Activated naive CD4-positive, alpha-beta T cell treated with anti-CD3 and anti-CD28 coated beads, Interleukin-2, amount 50 U/mL, for 24 hours (primary cell): ENCODE measurements around the gene POMP.
A peak's percentile ranks its signal among the peaks of the same experiment; 100 is the strongest.
"Not testable (repeated sequence)": the region's sequence is repeated elsewhere in the genome, so short reads cannot be mapped to it uniquely, and the experiment has no call there.

ENCODE experiments used
- H3K27ac Mint-ChIP-seq: one replicate; pipeline ENCODE4 v1.8.0; 2021; ENCODE audit warnings: mild to moderate bottlenecking, mixed read lengths
- H3K27me3 Mint-ChIP-seq: one replicate; pipeline ENCODE4 v1.8.0; 2021; ENCODE audit warnings: mixed read lengths
- H3K36me3 Mint-ChIP-seq: one replicate; pipeline ENCODE4 v1.8.0; 2021; ENCODE audit warnings: mixed read lengths
- H3K4me1 Mint-ChIP-seq: one replicate; pipeline ENCODE4 v1.8.0; 2021; ENCODE audit warnings: mixed read lengths
- H3K4me3 Mint-ChIP-seq: one replicate; pipeline ENCODE4 v1.8.0; 2021; ENCODE audit warnings: mild to moderate bottlenecking, mixed read lengths
- H3K9me3 Mint-ChIP-seq: one replicate; pipeline ENCODE4 v1.8.0; 2021; ENCODE audit warnings: mixed read lengths

Gene POMP

GRCh38 chr13:28658539-28658795 lies 463 bp upstream of the POMP start:
- Mint-ChIP-seq H3K36me3 (peaks cover 18% of the 10 kb centered on the region), H3K4me1 (peaks cover 67% of the 10 kb centered on the region), H3K27me3 (no peaks in the 10 kb centered on the region), H3K27ac (peak overlapping the region; percentile 99), H3K4me3 (peak overlapping the region; percentile 90), H3K9me3 (no peaks in the 10 kb centered on the region)

DNA sequence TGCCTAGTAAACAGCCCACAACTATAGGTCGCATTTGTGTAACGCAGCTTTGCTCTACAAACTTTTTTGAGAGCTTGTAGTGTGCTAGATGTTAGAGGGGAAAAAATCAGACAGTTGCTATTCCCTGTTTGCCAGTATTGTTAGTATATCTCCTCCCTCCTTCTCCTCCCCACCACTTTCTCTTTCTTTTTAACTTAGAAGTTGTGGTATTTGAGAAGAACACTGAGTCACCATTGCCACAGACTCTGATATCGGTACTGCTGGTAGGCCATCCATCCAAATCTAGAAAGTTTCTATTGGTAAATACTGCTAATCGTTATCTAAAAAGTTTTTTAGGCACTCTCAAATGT lies 666 bp downstream of the POMP start:
- Mint-ChIP-seq H3K9me3 (no peaks in the 10 kb centered on the region), H3K4me3 (peak overlapping the region; percentile 90), H3K27me3 (no peaks in the 10 kb centered on the region), H3K36me3 (peaks cover 18% of the 10 kb centered on the region), H3K27ac (peak overlapping the region; percentile 99), H3K4me1 (peaks cover 71% of the 10 kb centered on the region)

GRCh38 chr13:28666897-28667488 lies 8.1 kb downstream of the POMP start:
- Mint-ChIP-seq H3K4me3 (no peak overlapping the region), H3K4me1 (peaks cover 58% of the 10 kb centered on the region), H3K9me3 (no peaks in the 10 kb centered on the region), H3K27me3 (no peaks in the 10 kb centered on the region), H3K27ac (no peak overlapping the region), H3K36me3 (peaks cover 36% of the 10 kb centered on the region)

GRCh38 chr13:28671126-28671792 lies 12.3 kb downstream of the POMP start:
- Mint-ChIP-seq H3K27ac (no peak overlapping the region), H3K4me3 (no peak overlapping the region), H3K4me1 (peaks cover 38% of the 10 kb centered on the region), H3K36me3 (peaks cover 26% of the 10 kb centered on the region), H3K9me3 (no peaks in the 10 kb centered on the region), H3K27me3 (no peaks in the 10 kb centered on the region)

- Mint-ChIP-seq H3K4me3 (no peak overlapping the region), H3K27ac (no peak overlapping the region), H3K4me1 (peaks cover under 1% of the 10 kb centered on the region), H3K9me3 (no peaks in the 10 kb centered on the region), H3K36me3 (peaks cover 8% of the 10 kb centered on the region), H3K27me3 (no peaks in the 10 kb centered on the region)
Measured at GRCh38 chr13:28678809-28679208, 19.9 kb downstream of the POMP start.

GRCh38 chr13:28679628-28680027 lies 20.7 kb downstream of the POMP start:
- peaks cover 7% of the 10 kb centered on the region for H3K36me3 Mint-ChIP-seq
- no peak overlapping the region for H3K4me3 Mint-ChIP-seq
- H3K27me3 Mint-ChIP-seq: no peaks in the 10 kb centered on the region
- no peaks in the 10 kb centered on the region for H3K4me1 Mint-ChIP-seq
- no peaks in the 10 kb centered on the region for H3K9me3 Mint-ChIP-seq
- no peak overlapping the region for H3K27ac Mint-ChIP-seq

DNA sequence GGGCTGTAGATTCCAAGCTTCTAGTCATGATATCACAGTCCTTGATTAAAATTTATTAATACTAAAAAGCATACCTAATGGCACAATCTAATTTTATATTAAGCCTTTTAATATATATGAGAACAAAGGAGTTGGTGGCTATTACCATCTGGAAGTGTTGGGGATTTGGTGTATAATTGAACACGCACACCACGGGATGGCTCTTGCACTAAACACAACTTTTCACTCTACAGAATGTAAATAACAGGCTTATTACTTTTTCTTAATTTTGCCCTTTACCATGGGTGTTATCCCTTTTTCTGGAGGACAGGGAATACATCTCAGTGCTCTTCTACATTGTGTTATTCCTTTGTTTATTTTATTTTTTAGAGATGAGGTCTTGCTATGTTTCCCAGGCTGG lies 21.6 kb downstream of the POMP start:
- Mint-ChIP-seq H3K4me3 (no peak overlapping the region), H3K27ac (no peak overlapping the region), H3K9me3 (no peaks in the 10 kb centered on the region), H3K4me1 (no peaks in the 10 kb centered on the region), H3K36me3 (peaks cover 6% of the 10 kb centered on the region), H3K27me3 (no peaks in the 10 kb centered on the region)

DNA sequence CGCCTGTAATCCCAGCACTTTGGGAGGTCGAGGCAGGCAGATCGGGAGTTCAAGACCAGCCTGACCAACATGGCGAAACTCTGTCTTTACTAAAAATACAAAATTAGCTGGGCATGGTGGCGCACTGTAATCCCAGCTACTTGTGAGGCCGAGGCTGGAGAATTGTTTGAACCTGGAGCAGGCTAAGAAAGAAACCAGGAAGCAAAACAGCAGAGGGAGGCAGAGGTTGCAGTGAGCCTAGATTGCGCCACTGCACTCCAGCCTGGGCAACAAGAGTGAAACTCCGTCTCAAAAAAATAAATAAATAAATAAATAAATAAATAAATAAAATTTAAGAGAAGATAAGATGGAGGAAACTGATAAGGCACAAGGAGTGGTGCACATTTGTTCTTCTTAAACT lies 24.2 kb downstream of the POMP start:
- not testable (repeated sequence) for H3K36me3 Mint-ChIP-seq, H3K27me3 Mint-ChIP-seq, H3K4me1 Mint-ChIP-seq, H3K4me3 Mint-ChIP-seq, H3K9me3 Mint-ChIP-seq
- peak overlapping the region; percentile 72 for H3K27ac Mint-ChIP-seq

DNA sequence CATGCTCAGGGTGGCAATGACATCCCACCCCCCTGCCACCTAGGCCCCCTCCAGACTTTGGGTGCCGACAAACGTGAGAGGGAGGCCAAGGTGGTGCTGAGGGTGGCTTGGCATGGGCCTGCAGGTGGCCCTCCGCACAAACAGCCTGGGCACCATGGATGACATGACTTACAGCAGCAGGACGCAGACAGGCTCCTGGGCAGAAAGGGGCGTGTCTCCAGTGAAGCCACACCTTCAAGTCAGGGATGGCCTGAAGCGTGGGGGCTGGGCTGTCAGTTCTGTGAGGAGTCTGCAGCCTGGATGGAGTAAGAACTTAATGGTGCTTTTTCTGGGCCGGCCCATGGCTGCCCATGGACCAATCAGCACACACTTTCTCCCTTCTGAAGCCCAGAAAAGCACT lies 25.3 kb downstream of the POMP start:
- no peak overlapping the region for H3K4me3 Mint-ChIP-seq
- H3K27me3 Mint-ChIP-seq: no peaks in the 10 kb centered on the region
- H3K36me3 Mint-ChIP-seq: peaks cover 2% of the 10 kb centered on the region
- peaks cover 10% of the 10 kb centered on the region for H3K9me3 Mint-ChIP-seq
- H3K4me1 Mint-ChIP-seq: no peaks in the 10 kb centered on the region
- no peak overlapping the region for H3K27ac Mint-ChIP-seq

- peaks cover 10% of the 10 kb centered on the region for H3K9me3 Mint-ChIP-seq
- peaks cover 2% of the 10 kb centered on the region for H3K36me3 Mint-ChIP-seq
- H3K27ac Mint-ChIP-seq: no peak overlapping the region
- no peaks in the 10 kb centered on the region for H3K4me1 Mint-ChIP-seq
- H3K4me3 Mint-ChIP-seq: no peak overlapping the region
- H3K27me3 Mint-ChIP-seq: no peaks in the 10 kb centered on the region
Measured at GRCh38 chr13:28685114-28685513, 26.2 kb downstream of the POMP start.

GRCh38 chr13:28685892-28686291 lies 27.0 kb downstream of the POMP start:
- peaks cover 15% of the 10 kb centered on the region for H3K9me3 Mint-ChIP-seq
- H3K36me3 Mint-ChIP-seq: peaks cover 2% of the 10 kb centered on the region
- H3K27me3 Mint-ChIP-seq: no peaks in the 10 kb centered on the region
- no peak overlapping the region for H3K27ac Mint-ChIP-seq
- H3K4me3 Mint-ChIP-seq: no peak overlapping the region
- no peaks in the 10 kb centered on the region for H3K4me1 Mint-ChIP-seq

GRCh38 chr13:28693605-28694491 lies 34.9 kb downstream of the POMP start:
- Mint-ChIP-seq H3K36me3 (peaks cover 25% of the 10 kb centered on the region), H3K9me3 (peaks cover 22% of the 10 kb centered on the region)
- H3K4me1 Mint-ChIP-seq, H3K27me3 Mint-ChIP-seq, H3K27ac Mint-ChIP-seq, H3K4me3 Mint-ChIP-seq: not testable (repeated sequence)

GRCh38 chr13:28697441-28697840 lies 38.5 kb downstream of the POMP start:
- peaks cover 5% of the 10 kb centered on the region for H3K9me3 Mint-ChIP-seq
- H3K4me1 Mint-ChIP-seq: no peaks in the 10 kb centered on the region

DNA sequence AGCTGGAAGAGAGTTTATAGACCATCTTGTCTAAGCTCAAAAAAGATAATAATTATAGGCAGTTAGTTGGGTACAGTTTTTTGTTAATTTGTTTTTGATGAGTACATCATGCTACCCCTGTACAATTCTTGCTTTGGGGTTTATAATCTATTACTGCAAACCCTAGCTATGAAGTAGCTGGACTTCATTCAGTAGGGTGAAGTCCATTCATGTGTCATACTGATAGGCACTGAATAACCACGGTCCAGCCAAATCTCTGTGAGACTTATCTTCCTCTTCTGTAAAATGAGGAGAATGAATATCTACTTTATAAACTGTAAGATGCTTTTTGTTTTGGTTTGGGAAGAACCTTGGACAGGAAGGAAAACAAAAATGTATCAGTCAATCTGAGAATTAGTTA lies 40.3 kb downstream of the POMP start:
- Mint-ChIP-seq H3K9me3 (no peaks in the 10 kb centered on the region), H3K4me1 (no peaks in the 10 kb centered on the region), H3K27ac (no peak overlapping the region), H3K4me3 (no peak overlapping the region), H3K27me3 (no peaks in the 10 kb centered on the region), H3K36me3 (peaks cover 49% of the 10 kb centered on the region)

More at GRCh38 chr13:28697441-28697840, 38.5 kb downstream of the POMP start:
- Mint-ChIP-seq H3K4me3 (no peak overlapping the region), H3K27me3 (no peaks in the 10 kb centered on the region), H3K27ac (no peak overlapping the region), H3K36me3 (peaks cover 47% of the 10 kb centered on the region)

DNA sequence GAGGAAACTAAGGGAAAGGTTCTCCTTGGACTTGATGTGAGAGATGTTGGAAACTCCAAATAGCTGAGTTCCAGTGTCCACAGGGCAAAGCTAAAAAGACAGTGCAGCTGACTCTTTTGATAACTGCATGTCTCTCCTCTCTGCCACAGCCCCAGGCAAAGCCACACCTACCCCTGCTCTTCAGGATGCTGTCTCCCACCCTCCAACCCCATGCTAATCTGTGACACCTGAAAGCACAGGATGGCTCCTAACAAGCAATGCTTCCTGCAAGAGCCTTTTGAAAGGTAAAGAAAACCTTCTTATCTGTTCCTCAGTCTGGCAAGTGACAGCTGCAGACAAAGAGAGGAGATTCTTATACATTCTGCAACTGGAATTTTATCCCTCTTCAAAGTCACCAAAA lies 45.4 kb downstream of the POMP start:
- H3K36me3 Mint-ChIP-seq: peaks cover 31% of the 10 kb centered on the region

GRCh38 chr13:28704919-28705318 lies 46.0 kb downstream of the POMP start:
- Mint-ChIP-seq H3K9me3 (no peaks in the 10 kb centered on the region), H3K36me3 (peaks cover 29% of the 10 kb centered on the region), H3K27ac (no peak overlapping the region), H3K4me1 (no peaks in the 10 kb centered on the region), H3K4me3 (no peak overlapping the region), H3K27me3 (no peaks in the 10 kb centered on the region)

More for the DNA sequence above, 45.4 kb downstream of the POMP start:
- H3K27me3 Mint-ChIP-seq: no peaks in the 10 kb centered on the region
- H3K4me1 Mint-ChIP-seq: no peaks in the 10 kb centered on the region
- H3K4me3 Mint-ChIP-seq: no peak overlapping the region
- no peak overlapping the region for H3K27ac Mint-ChIP-seq
- no peaks in the 10 kb centered on the region for H3K9me3 Mint-ChIP-seq
